Inferior parietal cortex (tissue), 1 donor: ENCODE data around the gene RGS3.

Source experiments
- DNase-seq: peaks from one replicate; pipeline ENCODE4 v3.0.0-alpha.2; 2016; ENCODE audit errors: extremely low spot score

The RGS3 gene

DNA sequence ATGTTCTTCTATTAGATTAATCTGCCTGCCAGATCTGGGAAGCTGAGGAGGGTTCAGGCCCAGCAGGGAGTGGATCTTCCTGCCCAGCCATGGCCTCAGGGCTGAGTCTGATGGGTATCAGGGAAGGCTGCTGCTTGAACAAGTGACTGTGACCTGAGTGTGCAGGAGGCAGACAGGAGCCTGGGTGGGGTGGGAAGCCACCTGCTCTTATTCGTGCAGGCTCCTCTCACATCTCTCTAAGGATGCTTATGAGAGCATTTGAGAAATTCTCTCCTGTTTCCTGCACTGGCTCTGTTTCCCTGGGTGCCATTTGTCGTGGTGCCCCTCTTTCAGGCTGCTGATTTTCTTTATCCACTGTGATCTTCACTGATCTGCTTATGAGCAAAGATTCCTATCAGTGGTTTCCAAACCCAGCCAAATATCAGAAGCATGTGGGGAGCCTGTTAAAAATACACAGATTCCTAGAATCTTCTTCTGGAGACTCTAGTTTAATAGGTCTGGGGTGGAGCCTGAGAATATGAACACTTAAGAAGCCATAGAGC, 2.1 kb downstream of the RGS3 start:
- no peak for DNase-seq

DNA sequence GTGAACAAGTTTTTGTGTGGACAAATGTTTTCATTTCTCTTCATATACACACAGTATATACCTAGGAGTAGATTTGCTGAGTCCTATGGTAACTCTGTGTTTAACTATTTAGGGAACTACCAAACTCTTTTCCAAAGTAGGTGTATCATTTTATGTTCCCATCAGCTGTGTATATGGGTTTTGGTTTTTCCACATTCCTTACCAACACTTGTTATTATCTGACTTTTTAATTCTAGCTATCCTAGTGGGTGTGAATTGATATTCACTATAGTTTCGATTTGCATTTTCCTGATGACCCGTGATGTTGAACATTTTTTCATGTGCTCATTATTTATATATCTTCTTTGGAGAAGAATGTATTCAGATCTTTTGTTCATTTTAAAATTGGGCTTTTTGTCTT, 3.7 kb downstream of the RGS3 start:
- DNase-seq, result no peak

DNA sequence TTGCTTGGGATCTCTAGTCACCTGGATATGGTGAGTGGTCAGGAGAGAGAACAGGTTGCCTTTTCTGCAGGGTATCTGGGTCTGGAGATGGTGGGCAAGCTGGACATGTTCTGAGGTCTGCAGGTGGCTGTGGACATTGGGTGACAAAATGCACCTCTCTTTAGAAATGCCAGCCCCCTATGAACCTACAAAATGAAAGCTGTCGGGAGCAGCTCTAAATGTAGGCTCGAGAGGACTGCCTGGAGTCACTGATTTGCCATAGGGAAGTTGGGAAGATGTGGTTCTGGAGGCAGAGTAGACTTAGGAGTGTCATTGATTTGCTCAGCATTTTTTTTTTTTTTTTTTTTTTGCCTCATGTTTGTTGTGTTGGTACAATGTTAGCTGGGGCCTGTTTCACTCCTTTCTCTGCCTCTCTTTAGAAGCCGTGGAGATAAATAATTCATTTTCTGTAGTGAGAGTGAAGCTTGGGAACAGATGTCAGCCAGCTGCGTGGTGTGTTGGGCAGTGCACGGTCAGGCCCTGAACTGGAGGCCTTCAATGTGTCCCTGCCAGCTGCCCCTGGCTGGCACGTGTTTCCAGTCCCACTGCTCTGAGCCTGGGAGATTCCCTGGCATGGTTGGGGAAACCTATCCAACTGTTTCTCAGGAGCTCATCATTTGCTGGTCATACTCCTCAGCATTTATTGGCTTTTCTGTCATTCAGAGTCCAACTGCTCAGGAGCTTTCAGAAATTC, 5.4 kb downstream of the RGS3 start:
- no peak for DNase-seq

DNA sequence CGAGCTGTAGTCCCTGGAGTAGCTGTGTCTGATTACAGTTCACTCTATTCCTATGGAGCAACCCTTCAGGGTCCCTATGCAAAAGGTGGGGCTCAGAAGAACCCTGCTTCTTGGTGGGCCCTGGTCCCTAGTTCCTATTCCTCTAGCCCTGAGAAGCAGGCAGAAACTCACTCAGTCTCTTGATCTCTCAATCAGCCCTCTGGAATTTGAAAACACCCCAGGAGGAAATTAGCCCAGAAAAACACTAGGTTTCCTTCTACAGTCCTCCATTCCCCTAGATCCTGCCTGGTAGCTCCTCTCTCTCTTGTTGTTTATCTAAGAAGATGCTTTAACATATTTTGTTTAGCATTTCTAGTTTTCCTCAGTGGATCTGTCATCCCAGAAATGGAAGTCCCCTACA, 7.6 kb downstream of the RGS3 start:
- DNase-seq, result no peak

DNA sequence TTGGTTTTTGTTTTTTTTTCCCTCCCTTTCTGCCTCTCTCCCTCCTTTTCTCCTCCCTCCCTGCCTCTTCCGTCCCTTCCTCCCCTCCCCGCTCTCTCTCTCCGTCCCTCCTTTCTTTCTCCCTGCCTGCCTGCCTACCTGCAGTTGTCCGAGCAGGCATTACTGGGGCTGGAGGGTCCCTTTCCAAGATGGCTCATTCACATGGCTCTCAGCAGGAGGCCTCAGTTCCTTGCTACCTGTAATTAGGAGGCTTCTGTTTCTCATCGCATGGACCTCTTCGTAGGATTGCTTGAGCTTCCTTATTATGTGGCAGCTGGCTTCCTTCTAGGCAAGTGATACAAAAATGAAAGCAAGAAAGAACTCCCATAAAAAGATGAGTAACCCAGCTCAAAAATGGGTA, 8.0 kb downstream of the RGS3 start:
- DNase-seq, result no peak

DNA sequence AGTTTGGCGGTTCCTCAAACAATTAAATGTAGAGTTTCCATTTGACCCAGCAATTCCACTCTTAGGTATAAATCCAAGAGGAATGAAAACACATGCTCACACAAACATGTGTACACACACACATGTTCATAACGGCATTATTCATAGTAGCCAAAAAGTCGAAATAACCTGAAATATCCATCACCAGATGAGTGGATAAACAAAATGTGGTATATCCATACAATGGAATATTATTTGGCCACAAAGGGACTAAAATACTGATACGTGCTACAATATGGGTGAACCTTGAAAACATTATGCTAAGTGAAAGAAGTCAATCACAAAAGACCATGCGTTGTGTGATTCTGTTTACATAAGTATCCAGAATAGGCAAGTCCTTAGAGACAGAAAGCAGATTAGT, 8.7 kb downstream of the RGS3 start:
- no peak for DNase-seq

DNA sequence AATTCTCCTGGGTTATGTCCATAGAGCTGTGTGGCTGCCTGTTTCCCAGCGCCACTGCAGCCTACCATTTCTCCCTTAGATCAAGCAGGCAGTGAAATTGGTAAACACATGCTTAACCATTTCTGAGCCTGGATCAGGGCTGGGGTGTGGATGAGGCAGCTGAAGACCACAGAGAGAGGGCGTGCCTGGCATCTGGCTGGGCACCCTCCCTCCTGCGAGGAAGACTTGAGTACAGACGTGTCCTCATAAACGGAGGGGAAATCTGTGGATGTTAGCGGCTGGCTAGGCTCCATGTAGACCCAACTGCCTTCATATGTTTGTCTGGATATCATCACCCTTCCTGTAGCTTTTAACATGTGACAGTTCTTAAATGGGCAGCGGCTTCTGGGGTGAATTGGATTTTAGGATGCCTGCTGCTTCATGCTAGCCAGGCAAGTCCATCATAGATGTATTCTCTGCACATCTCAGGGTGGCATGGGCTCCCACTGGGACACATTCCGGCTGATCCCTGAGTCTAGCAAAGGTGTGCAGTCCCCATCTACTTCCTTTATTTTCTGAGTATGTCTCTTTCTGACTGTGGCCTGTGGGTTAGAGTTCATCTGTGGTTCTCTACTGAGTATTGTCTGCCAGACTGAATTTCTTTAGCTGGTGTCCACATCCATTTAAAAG, 11.0 kb downstream of the RGS3 start:
- DNase-seq, result no peak

DNA sequence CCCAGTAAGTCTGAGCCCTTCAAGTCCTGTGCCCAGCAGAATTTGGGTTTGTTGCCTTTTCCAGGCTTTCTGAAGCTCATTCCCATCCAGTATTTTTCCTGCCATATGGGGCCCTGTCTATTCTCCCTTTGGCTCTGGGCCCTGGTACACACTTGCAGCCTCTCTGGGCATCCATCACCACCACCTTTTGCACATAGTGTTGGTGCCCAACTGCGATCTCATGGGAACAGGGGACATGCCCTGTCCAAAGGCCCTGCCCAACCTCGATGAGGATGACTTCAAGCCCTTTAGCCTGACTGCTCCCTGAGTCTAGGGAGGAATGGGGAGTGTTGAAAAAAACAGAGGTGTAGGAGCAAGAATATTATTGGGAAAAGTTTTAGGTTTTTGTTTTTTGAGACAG, 11.5 kb downstream of the RGS3 start:
- DNase-seq, result no peak

DNA sequence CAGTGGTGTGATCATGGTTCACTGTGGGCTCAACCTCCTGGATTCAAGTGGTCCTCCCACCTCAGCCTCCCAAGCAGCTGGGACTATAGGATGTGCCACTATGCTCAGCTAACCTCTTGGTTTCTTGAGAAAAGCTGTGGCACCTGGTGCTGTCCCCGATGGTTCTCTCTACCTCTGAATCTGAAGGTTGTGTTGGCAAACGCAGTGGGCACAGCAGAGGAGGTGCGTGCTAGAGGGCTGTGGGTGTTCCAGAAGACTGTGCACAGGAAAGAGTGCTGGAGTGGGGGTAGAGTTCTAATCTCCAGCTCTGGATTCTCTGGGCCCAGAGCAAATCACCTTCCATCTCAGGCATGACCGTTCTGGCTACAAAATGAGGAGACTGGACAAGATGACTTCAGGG, 12.5 kb downstream of the RGS3 start:
- DNase-seq, result no peak

DNA sequence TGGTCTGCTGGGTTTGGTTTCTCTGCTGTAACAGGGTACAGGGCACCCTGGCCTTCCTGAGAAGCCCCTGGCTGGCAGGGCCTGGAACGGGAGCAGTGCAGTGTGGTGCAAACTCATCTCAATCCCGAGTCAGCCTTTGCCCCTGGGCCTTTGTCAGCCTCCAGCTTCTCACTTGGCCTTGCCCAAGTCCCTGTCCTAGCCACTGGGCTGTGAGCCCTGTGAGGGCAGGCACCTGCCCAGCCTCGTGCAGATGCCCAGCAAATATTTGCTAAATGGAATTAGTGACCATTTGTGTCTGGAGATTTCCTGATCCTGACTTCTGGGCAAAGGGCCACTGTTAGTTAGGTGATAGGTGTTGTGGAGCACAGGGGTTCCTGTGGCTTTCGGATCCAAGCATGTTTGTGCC, 13.0 kb downstream of the RGS3 start:
- no peak for DNase-seq

DNA sequence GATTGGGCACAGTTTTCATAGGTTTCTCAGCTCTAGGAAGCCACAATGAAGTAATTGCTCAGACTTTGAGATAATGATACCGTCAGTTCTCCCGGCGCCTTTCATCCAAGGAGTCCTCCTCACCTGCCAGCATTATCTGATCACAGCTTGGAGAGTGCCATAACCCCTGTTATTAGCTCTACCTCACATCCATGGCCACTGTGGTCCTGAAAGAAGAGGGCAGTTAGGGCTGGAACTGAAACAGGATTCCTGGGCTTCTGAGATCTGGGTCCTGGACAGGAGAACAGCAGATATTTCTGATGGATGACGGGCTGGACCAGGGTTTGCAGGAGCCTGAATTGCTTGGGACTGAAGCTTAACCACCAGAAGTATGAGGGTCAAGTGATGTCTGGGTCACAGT, 13.5 kb downstream of the RGS3 start:
- DNase-seq, result no peak

DNA sequence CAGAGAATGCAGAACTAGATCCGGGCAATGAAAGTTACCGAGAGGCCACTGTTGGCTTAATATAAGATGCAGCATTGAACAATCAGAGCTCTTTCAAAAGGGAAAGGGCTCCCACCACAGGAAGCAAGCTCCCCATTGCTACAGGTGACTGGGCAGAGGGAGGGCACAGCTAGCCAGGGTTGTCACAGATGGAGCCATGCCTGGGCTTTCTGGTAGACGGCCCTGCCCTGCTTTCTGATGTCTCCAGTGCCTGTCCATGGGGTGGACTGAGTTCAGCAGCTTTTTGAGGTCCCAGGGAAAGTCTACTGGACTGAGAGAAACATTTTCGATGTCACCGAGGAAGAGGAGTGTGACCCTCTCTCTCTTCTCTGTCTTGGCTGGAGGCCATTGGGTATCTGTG, 14.1 kb downstream of the RGS3 start:
- DNase-seq, result no peak

DNA sequence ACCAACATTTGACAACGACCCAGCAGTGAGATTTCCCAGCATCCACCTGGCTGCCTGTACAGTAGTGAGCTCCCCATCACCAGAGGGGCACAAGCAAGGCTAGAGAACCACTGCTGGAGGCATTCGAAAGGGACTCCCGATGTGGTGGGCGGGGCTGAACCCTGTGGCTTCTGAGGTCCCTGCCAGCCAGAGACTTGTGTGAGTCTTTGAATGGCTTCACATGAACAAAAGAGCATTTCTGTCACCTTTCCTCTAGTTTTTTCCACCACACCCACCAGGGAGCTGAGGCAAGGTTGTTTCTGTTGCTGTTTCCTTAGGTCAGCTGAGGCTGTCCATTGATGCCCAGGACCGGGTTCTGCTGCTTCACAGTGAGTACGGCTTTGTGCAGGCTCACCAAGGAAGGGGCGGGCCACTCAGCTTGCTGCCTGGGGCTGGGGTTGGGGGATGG, 15.7 kb downstream of the RGS3 start:
- no peak for DNase-seq

DNA sequence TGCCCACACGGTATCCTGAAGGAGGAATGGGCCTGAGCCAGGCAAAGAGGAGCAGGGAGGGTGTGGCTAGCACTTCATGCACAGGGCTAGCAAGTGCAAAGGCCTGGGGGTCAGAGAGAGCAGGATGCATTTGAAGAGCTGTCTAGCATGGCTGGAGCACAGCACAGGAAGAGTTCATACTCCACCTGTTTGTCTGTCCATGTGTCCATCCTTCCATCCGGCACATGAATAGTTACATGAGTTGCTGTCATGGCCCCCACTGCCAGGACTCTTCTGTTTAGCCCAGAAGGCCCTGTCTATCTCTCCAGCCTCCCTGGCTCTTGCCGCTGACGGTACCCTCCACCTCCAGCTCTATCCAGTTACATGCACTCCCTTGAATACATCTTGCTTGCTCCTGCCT, 17.1 kb downstream of the RGS3 start:
- DNase-seq, result no peak

DNA sequence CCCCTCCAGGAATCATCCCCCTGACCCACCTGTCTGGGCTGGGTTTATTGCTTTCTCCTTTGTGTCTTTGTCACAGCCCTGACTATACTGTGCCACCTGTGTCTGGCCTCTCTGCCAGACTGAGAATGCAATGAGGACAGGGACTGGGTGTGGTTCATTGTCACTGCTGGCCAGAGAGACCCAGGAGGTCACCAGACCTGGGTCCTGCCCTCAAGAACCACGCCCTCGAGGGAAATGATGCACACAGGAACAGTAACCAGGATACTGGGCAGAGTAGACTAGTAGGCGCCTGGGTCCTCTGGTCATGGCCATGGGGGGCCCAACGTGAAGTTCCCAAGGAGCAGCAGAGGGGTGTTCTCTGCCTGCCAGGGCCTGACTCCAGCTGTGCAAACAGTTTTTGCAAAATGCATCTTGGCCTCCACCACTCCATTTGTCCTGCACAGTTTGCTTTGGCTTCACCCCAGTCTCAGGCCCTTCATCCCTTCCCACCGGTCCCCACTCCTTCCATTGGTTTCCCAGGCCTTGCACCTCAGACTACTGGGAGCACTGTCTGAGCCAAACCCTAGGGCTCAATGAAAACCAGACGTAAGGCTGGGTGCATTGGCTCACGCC, 17.8 kb downstream of the RGS3 start:
- DNase-seq, result no peak

DNA sequence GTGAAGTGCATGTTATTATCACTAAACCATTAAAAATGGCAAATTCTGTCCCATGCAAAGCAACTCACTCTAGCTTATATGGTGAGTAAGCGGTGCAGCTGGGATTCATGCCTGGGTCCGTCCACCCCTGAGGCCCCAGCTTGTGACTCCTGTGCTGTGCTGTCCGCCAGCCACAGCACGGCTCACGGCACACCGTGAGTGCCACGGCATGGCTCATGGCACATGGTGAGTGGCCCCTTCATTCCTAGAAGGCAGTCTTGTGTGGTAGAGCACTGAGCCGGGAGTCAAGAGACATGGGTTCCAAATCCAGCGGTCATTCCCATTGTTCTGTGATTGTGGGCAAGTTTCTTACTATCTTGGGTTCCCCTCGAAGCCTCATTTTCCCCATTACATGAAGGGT, 18.8 kb downstream of the RGS3 start:
- no peak for DNase-seq

DNA sequence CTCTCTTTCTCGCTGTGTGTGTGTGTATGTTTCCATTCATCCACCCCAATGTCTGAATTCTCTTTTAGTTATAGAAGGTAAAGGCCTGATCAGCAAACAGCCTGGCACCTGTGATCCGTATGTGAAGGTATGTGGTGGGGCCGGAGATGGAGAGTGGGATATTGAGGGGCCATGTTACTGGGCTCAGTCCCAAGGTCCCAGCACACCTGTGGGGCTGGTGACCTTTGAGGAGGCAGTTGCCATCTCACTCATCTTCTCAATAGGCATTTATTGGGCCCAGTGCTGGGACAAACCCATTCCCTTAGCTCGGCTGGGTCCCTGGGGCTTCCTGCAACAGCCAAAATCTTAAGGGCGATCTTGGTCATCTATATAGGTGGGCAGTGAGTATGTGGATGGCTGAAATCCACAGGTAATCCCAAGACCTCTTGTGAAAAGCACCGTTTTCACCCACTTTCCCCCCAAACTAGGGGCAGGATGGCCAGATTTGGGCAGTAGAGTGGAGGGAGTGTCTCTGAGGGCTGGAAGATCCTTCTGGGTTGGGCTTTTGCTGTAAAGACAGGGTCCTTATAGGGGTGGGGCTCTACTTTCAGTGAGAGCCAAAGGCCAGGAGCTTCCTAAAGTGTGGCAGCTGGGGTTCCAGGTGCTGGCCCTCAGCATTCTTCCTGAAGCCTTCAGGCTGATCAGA, 19.6 kb downstream of the RGS3 start:
- DNase-seq, result no peak

DNA sequence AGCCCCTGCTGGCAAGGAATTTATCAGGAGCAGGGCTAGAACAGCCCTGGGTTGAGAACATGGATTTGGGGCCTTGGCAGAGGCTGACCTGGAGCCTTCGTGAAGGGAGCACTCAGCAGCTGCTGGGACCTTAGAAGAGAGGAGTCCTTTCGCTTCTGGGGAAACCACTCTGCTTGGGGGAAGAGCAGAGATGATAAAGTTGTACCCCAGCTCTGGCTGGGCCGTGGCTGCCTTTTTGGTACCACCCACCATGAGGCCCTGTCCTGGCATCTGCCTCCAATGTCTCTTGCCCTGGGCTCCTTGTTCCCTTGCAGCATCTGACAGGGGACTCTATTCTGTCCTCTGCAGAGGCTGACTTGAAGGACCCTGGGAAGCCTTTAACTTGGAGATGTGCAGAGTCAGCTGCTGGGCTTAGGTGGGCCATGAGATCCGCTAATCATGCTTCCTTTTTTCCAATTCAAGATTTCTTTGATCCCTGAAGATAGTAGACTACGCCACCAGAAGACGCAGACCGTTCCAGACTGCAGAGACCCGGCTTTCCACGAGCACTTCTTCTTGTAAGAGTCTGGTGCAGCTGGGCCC, 20.2 kb downstream of the RGS3 start:
- DNase-seq, result no peak

DNA sequence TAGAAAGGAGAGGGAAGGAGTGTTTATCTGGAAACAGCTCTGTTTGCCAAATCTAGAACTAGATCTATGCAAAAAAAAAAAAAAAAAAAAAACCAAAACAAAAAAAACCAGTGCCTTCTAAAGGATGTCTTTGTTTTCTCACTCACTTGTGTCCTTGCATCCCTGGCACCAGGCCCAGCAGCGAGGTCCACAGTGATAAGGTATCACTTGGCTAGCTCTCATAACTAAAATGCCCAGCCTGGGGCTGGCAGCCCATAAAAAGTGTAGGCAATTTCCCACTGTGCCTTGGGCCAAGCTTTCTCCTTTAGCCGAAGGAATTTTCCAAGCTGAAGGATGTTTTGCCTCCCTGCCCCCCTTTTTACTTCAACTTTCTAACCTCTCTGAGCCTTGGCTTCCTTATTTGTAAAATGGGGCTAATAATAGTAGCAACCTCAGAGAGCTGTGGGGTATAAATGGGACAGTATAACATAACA, 20.8 kb downstream of the RGS3 start:
- no peak for DNase-seq

DNA sequence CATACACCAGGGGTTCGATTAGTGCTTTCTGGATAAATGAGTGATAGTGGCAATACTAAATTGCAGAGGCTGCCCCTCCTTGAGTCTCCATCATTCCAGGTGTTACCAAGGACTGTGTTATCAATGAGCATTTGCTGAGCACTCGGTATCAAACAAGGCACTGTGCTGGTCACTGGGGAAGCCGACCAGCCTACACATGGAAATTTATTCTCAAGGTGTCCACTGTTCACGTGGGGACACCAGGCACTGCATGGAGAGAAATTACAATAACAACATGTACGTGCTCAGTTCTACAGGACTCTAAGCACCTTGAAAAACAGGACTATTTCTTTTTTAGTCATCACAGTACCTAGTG, 22.2 kb downstream of the RGS3 start:
- no peak for DNase-seq

DNA sequence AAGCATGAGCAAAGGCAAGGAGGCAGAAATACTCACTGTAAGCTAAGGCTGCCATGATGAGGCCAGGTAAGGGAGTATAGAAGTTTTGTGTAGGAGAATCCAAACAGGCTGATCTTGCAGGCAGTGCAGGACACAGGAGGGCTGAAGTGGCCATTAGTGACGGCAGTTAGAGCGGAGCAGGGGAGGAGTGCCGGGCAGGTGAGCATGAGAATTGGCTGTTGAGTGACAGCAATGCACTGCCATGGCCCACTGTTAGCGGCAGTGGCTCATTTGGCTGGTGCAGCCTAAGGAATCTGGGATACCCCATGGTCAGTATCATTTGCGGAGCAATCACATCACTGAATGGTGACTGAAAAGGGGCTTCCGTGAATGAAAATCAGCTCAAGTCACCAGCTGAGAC, 22.8 kb downstream of the RGS3 start:
- no peak for DNase-seq

DNA sequence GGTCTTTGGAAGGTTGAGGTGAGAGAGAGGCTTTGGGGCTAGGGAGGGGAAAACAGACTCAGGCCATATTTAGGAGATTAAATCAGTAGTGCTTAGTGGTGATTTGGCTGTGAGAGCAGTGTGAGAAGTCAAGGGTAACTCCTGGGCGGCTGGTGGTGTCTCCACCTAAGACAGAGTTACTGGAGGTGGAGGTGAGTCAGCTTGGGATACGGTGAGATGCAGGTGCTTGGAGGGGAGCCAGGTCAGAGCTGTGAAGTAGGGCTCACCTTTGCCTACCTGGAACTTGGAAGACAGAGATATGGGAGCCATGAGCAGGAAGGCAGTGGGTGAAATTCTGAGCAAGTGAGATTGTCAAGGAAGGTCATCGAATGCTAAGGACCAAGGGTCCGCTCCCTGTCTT, 24.5 kb downstream of the RGS3 start:
- no peak for DNase-seq
